Caco-2 (cell line): ENCODE data around the gene RSBN1. TPM values are rescaled to one million over a fixed set of nuclear protein-coding genes. Genes with fewer than 3 reads are reported as not detected.
A peak's percentile ranks its signal among the peaks of the same experiment; 100 is the strongest.

Experiments used
- BruUV-seq: library from RNA; stranded (reverse); fragments of 400-500 nt; replicated peaks from 2 replicates; lab custom pipeline; 2021; lab: Mats Ljungman, UMichigan
- CTCF ChIA-PET: fragments of 300-600 bp; sonication (Branson Sonifier 250); formaldehyde crosslinking; loops from one replicate; lab custom pipeline; 2022; ENCODE audit warnings: antibody characterized with exemption; lab: Charles Lee
- POLR2A ChIA-PET: fragments of 300-600 bp; sonication (Branson Sonifier 250); formaldehyde crosslinking; loops from one replicate; lab custom pipeline; 2022; ENCODE audit warnings: antibody characterized with exemption; lab: Charles Lee
- DNase-seq, 2 experiments: peaks; one replicate each; pipeline versions ENCODE4 v3.0.0 to v3.0.0-alpha.2; 2020 to 2022
- H3K27me3 ChIP-seq: replicated peaks from 2 replicates; pipeline ENCODE4 v1.6.0; 2011; ENCODE audit warnings: low read length; ENCODE audit not compliant: control insufficient read depth, insufficient read depth
- H3K36me3 ChIP-seq: 2 replicates; pipeline ENCODE4 v1.5.1; 2011; ENCODE audit warnings: low read length; ENCODE audit not compliant: control insufficient read depth, insufficient read depth
- H3K4me1 ChIP-seq: fragments of 250-450 bp; sonication (Bioruptor Pico); 2 replicates; pipeline ENCODE4 v1.5.1; 2020; ENCODE audit warnings: mild to moderate bottlenecking
- H3K4me3 ChIP-seq: 2 replicates; pipeline ENCODE4 v1.5.1; 2011; ENCODE audit warnings: low read depth, mild to moderate bottlenecking, control low read depth, low read length
- H3K9me3 ChIP-seq: fragments of 250-450 bp; sonication (Bioruptor Pico); 2 replicates; pipeline ENCODE4 v1.5.1; 2020; ENCODE audit warnings: mild to moderate bottlenecking, moderate library complexity
- H3K27ac Mint-ChIP-seq: one replicate; pipeline ENCODE4 v1.8.0; 2022; ENCODE audit warnings: mixed read lengths; ENCODE audit not compliant: unreplicated experiment
- H3K27me3 Mint-ChIP-seq: one replicate; pipeline ENCODE4 v1.8.0; 2022; ENCODE audit warnings: mixed read lengths; ENCODE audit not compliant: insufficient read depth, unreplicated experiment
- H3K36me3 Mint-ChIP-seq: one replicate; pipeline ENCODE4 v1.8.0; 2022; ENCODE audit warnings: mild to moderate bottlenecking, mixed read lengths; ENCODE audit not compliant: insufficient read depth, unreplicated experiment
- H3K4me1 Mint-ChIP-seq: one replicate; pipeline ENCODE4 v1.8.0; 2022; ENCODE audit warnings: low read depth, mixed read lengths; ENCODE audit not compliant: unreplicated experiment
- H3K4me3 Mint-ChIP-seq: one replicate; pipeline ENCODE4 v1.8.0; 2022; ENCODE audit warnings: mild to moderate bottlenecking, moderate library complexity, mixed read lengths; ENCODE audit not compliant: unreplicated experiment
- H3K9me3 Mint-ChIP-seq: one replicate; pipeline ENCODE4 v1.8.0; 2022; ENCODE audit warnings: mixed read lengths; ENCODE audit not compliant: unreplicated experiment
- intact Hi-C: fragments of 100-400 bp; cut with micrococcal nuclease; formaldehyde crosslinking; loops from one replicate; pipeline ENCODE4 v1.10.0; 2022; ENCODE audit not compliant: unreplicated experiment
- total RNA-seq: library from RNA; stranded (reverse); gene quantifications from 2 replicates; pipeline ENCODE4 v1.2.3, GENCODE V29; 2022
- TF ChIP-seq, protein P1 (sequence below), 2 experiments: fragments of 200-600 bp in 1 of 2; IDR thresholded peaks; 1 replicate in 1 of 2; 2 replicates in 1 of 2; pipeline versions ENCODE4 v1.5.1 to v1.8.0; 2011 to 2022; ENCODE audit warnings: antibody characterized with exemption in 1 of 2, control low read depth in 1 of 2, inconsistent platforms in 1 of 2, low read depth in 1 of 2, low read length in 1 of 2, mild to moderate bottlenecking in 1 of 2, moderate library complexity in 1 of 2; ENCODE audit not compliant: insufficient read depth in 1 of 2, severe bottlenecking in 1 of 2, unreplicated experiment in 1 of 2

Gene RSBN1
- total RNA-seq, 1 experiment from 2014 or later: 7.3 TPM

GRCh38 chr1:113808450-113809195 is 3.7 kb downstream of the RSBN1 start:
- Histone ChIP-seq H3K4me3 (no peak overlapping the region), H3K36me3 (no peaks in the 10 kb centered on the region), H3K9me3 (no peaks in the 10 kb centered on the region), H3K4me1 (peaks cover 20% of the 10 kb centered on the region), H3K27me3 (no peaks in the 10 kb centered on the region)
- Mint-ChIP-seq H3K4me1 (no peaks in the 10 kb centered on the region), H3K27me3 (no peaks in the 10 kb centered on the region), H3K36me3 (no peaks in the 10 kb centered on the region), H3K9me3 (no peaks in the 10 kb centered on the region), H3K27ac (no peak overlapping the region), H3K4me3 (no peak overlapping the region)
- CTCF ChIA-PET: no interaction called here
- no TSS peak for BruUV-seq
- DNase-seq: no peak
- TF ChIP-seq, protein P1, sequence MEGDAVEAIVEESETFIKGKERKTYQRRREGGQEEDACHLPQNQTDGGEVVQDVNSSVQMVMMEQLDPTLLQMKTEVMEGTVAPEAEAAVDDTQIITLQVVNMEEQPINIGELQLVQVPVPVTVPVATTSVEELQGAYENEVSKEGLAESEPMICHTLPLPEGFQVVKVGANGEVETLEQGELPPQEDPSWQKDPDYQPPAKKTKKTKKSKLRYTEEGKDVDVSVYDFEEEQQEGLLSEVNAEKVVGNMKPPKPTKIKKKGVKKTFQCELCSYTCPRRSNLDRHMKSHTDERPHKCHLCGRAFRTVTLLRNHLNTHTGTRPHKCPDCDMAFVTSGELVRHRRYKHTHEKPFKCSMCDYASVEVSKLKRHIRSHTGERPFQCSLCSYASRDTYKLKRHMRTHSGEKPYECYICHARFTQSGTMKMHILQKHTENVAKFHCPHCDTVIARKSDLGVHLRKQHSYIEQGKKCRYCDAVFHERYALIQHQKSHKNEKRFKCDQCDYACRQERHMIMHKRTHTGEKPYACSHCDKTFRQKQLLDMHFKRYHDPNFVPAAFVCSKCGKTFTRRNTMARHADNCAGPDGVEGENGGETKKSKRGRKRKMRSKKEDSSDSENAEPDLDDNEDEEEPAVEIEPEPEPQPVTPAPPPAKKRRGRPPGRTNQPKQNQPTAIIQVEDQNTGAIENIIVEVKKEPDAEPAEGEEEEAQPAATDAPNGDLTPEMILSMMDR (IDR thresholded peaks at IDR 0.05; ENCODE audit: insufficient read depth in 1 of 2, low read depth in 1 of 2, low read length in 1 of 2, severe bottlenecking in 1 of 2, unreplicated experiment in 1 of 2): no peak
- intact Hi-C loops: no loop called here
- POLR2A ChIA-PET: no interaction called here

DNA sequence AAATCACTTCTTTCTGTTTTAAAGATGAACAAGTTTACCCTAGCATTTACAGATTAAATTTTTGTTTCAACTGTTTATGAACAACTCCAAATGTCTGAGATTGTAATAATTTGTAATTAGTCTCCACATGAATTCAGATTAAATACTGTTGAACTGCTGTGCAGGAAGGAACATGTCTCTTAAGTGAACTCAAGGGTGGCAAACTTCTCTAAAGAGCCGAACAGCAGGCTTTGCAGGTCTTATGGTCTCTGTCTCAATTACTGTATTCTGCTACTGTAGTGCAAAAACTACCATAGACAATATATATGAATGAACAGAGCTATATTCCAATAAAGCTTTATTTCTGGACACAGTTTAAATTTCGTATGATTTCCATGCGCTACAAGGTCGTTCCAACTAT is 6.6 kb downstream of the RSBN1 start:
- ChIA-PET POLR2A (no interaction called here), CTCF (no interaction called here)
- H3K9me3 ChIP-seq: no peaks in the 10 kb centered on the region
- no peaks in the 10 kb centered on the region for H3K27me3 Mint-ChIP-seq
- no peaks in the 10 kb centered on the region for H3K4me1 Mint-ChIP-seq
- H3K27me3 ChIP-seq: no peaks in the 10 kb centered on the region
- no peak overlapping the region for H3K27ac Mint-ChIP-seq
- no peak overlapping the region for H3K4me3 ChIP-seq
- no peaks in the 10 kb centered on the region for H3K9me3 Mint-ChIP-seq
- intact Hi-C loops: no loop called here
- no peak overlapping the region for H3K4me3 Mint-ChIP-seq
- BruUV-seq: no TSS peak
- H3K4me1 ChIP-seq: peaks cover 20% of the 10 kb centered on the region
- no peaks in the 10 kb centered on the region for H3K36me3 Mint-ChIP-seq
- H3K36me3 ChIP-seq: no peaks in the 10 kb centered on the region
- TF ChIP-seq, protein P1 (IDR thresholded peaks at IDR 0.05; ENCODE audit: insufficient read depth in 1 of 2, low read depth in 1 of 2, low read length in 1 of 2, severe bottlenecking in 1 of 2, unreplicated experiment in 1 of 2): no peak
- no peak for DNase-seq

GRCh38 chr1:113805256-113805531 is 7.1 kb downstream of the RSBN1 start:
- Mint-ChIP-seq H3K27me3 (no peaks in the 10 kb centered on the region), H3K9me3 (no peaks in the 10 kb centered on the region), H3K4me3 (no peak overlapping the region), H3K4me1 (no peaks in the 10 kb centered on the region), H3K27ac (peak overlapping the region; percentile 43), H3K36me3 (no peaks in the 10 kb centered on the region)
- BruUV-seq: no TSS peak
- POLR2A ChIA-PET: no interaction called here
- Histone ChIP-seq H3K36me3 (no peaks in the 10 kb centered on the region), H3K9me3 (no peaks in the 10 kb centered on the region), H3K27me3 (no peaks in the 10 kb centered on the region), H3K4me3 (no peak overlapping the region), H3K4me1 (peaks cover 20% of the 10 kb centered on the region)
- intact Hi-C loops: no loop called here
- CTCF ChIA-PET: no interaction called here
- TF ChIP-seq, protein P1 (IDR thresholded peaks at IDR 0.05; ENCODE audit: insufficient read depth in 1 of 2, low read depth in 1 of 2, low read length in 1 of 2, severe bottlenecking in 1 of 2, unreplicated experiment in 1 of 2): no peak
- DNase-seq: no peak
